Panc1 (cell line): ENCODE results near the gene CYP27B1. TPM values are rescaled to one million over a fixed set of nuclear protein-coding genes. Genes with fewer than 3 reads are reported as not detected.

ENCODE experiments used
- ATAC-seq: fragments of 200-7000 bp; cut with Tn5 transposase; 2 replicates; pipeline ENCODE4 v1.9.1; 2020; ENCODE audit warnings: mild to moderate bottlenecking, moderate library complexity
- BruUV-seq: library from RNA; stranded (reverse); fragments of 400-500 nt; replicated peaks from 2 replicates; lab custom pipeline; 2021; lab: Mats Ljungman, UMichigan
- CTCF ChIA-PET: fragments of 300-600 bp; sonication (Branson Sonifier 250); formaldehyde crosslinking; loops from one replicate; lab custom pipeline; 2022; ENCODE audit warnings: antibody characterized with exemption; lab: Charles Lee
- POLR2A ChIA-PET: fragments of 300-600 bp; sonication (Branson Sonifier 250); formaldehyde crosslinking; loops from one replicate; lab custom pipeline; 2022; ENCODE audit warnings: antibody characterized with exemption; lab: Charles Lee
- DNase-seq: peaks from one replicate; pipeline ENCODE4 v3.0.0-alpha.2; 2010; ENCODE audit warnings: low read depth, low spot score
- H3K27ac ChIP-seq: 2 replicates; pipeline ENCODE4 v1.5.1; 2011; ENCODE audit warnings: mild to moderate bottlenecking, low read length, inconsistent platforms
- H3K27me3 ChIP-seq: fragments of 200-500 bp; sonication (Bioruptor generic); 2 replicates; pipeline ENCODE4 v1.6.0; 2014; ENCODE audit warnings: low read length, inconsistent platforms; ENCODE audit not compliant: control insufficient read depth, insufficient read depth
- H3K36me3 ChIP-seq: fragments of 200-500 bp; sonication (Bioruptor generic); 2 replicates; pipeline ENCODE4 v1.5.1; 2014; ENCODE audit warnings: inconsistent platforms, mild to moderate bottlenecking, low read length, moderate library complexity; ENCODE audit not compliant: control insufficient read depth, insufficient read depth
- H3K4me1 ChIP-seq: 2 replicates; pipeline ENCODE4 v1.5.1; 2011; ENCODE audit warnings: inconsistent platforms, mild to moderate bottlenecking, low read length, moderate library complexity; ENCODE audit not compliant: control insufficient read depth, insufficient read depth
- H3K4me3 ChIP-seq, 2 experiments: 2 replicates each; pipeline ENCODE4 v1.5.1; 2011 to 2012; ENCODE audit warnings: low read depth in 2 of 2, low read length in 2 of 2, mild to moderate bottlenecking in 2 of 2, inconsistent platforms in 1 of 2, moderate library complexity in 1 of 2
- H3K9me3 ChIP-seq: fragments of 200-500 bp; sonication (Bioruptor generic); 2 replicates; pipeline ENCODE4 v1.5.1; 2014; ENCODE audit warnings: low read depth, mild to moderate bottlenecking, inconsistent platforms, low read length, moderate library complexity; ENCODE audit not compliant: control insufficient read depth, insufficient read depth
- POLR2AphosphoS5 ChIP-seq: IDR thresholded peaks from 2 replicates; pipeline ENCODE4 v1.6.1; 2012; ENCODE audit warnings: mild to moderate bottlenecking, low read depth, low read length, moderate library complexity
- SIN3A ChIP-seq: IDR thresholded peaks from 2 replicates; pipeline ENCODE4 v1.6.1; 2012; ENCODE audit warnings: low read depth, mild to moderate bottlenecking, low read length, moderate library complexity, borderline replicate concordance; ENCODE audit not compliant: insufficient read depth
- TCF7L2 ChIP-seq: IDR thresholded peaks from 2 replicates; pipeline ENCODE4 v1.6.1; 2011; ENCODE audit warnings: mild to moderate bottlenecking, low read depth, low read length, inconsistent platforms
- in situ Hi-C: cut with HindIII; loops from 2 replicates; pipeline ENCODE4 v1.10.0; 2016; ENCODE audit warnings: low sequenced_read_pairs, low pct_unique_long_range_greater_than_20kb
- intact Hi-C: fragments of 100-400 bp; cut with micrococcal nuclease; formaldehyde crosslinking; loops from one replicate; pipeline ENCODE4 v1.10.0; 2022; ENCODE audit not compliant: unreplicated experiment
- total RNA-seq: library from RNA; stranded (reverse); gene quantifications from one replicate; pipeline ENCODE4 v1.2.1, GENCODE V29; 2021; ENCODE audit not compliant: unreplicated experiment
- TF ChIP-seq, protein P1 (sequence below): fragments of 450-650 bp; IDR thresholded peaks from 2 replicates; pipeline ENCODE4 v1.5.1; 2017; ENCODE audit warnings: mild to moderate bottlenecking
- TF ChIP-seq, protein P2 (sequence below), 2 experiments: IDR thresholded peaks; 2 replicates each; pipeline ENCODE4 v1.6.1; 2011 to 2012; ENCODE audit warnings: low read depth in 2 of 2, control low read depth in 1 of 2, low read length in 1 of 2, mild to moderate bottlenecking in 1 of 2, moderate library complexity in 1 of 2; ENCODE audit not compliant: insufficient read depth in 1 of 2

Gene CYP27B1
- total RNA-seq, 1 experiment from 2014 or later = 4.0 TPM

DNA sequence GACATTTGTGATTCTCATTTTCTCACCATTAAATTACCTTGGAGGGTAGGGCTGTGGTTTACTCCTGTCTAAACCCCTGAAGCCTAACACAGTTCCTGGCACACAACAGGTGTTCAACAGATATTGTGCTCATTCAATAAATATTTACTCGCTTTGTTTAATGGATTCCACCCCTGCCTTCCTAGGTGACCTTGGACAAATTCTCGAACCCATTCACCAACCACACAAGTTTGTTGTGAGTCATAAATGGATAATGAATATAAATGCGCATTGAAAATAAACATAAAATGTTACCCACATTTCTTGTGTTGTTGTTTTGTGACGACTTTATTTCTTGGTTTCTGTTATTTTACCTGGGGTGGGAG, 15.3 kb upstream of the CYP27B1 start:
- TF ChIP-seq, protein P1, sequence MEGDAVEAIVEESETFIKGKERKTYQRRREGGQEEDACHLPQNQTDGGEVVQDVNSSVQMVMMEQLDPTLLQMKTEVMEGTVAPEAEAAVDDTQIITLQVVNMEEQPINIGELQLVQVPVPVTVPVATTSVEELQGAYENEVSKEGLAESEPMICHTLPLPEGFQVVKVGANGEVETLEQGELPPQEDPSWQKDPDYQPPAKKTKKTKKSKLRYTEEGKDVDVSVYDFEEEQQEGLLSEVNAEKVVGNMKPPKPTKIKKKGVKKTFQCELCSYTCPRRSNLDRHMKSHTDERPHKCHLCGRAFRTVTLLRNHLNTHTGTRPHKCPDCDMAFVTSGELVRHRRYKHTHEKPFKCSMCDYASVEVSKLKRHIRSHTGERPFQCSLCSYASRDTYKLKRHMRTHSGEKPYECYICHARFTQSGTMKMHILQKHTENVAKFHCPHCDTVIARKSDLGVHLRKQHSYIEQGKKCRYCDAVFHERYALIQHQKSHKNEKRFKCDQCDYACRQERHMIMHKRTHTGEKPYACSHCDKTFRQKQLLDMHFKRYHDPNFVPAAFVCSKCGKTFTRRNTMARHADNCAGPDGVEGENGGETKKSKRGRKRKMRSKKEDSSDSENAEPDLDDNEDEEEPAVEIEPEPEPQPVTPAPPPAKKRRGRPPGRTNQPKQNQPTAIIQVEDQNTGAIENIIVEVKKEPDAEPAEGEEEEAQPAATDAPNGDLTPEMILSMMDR = no peak
- TF ChIP-seq TCF7L2 (no peak), POLR2AphosphoS5 (no peak), SIN3A (no peak)
- TF ChIP-seq, protein P2, sequence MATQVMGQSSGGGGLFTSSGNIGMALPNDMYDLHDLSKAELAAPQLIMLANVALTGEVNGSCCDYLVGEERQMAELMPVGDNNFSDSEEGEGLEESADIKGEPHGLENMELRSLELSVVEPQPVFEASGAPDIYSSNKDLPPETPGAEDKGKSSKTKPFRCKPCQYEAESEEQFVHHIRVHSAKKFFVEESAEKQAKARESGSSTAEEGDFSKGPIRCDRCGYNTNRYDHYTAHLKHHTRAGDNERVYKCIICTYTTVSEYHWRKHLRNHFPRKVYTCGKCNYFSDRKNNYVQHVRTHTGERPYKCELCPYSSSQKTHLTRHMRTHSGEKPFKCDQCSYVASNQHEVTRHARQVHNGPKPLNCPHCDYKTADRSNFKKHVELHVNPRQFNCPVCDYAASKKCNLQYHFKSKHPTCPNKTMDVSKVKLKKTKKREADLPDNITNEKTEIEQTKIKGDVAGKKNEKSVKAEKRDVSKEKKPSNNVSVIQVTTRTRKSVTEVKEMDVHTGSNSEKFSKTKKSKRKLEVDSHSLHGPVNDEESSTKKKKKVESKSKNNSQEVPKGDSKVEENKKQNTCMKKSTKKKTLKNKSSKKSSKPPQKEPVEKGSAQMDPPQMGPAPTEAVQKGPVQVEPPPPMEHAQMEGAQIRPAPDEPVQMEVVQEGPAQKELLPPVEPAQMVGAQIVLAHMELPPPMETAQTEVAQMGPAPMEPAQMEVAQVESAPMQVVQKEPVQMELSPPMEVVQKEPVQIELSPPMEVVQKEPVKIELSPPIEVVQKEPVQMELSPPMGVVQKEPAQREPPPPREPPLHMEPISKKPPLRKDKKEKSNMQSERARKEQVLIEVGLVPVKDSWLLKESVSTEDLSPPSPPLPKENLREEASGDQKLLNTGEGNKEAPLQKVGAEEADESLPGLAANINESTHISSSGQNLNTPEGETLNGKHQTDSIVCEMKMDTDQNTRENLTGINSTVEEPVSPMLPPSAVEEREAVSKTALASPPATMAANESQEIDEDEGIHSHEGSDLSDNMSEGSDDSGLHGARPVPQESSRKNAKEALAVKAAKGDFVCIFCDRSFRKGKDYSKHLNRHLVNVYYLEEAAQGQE (IDR thresholded peaks at IDR 0.05; ENCODE audit: insufficient read depth in 1 of 2, low read depth in 2 of 2, low read length in 1 of 2) = no peak
- Histone ChIP-seq H3K27ac (no peak overlapping the region), H3K4me3 (peak overlapping the region in 1 of 2 experiments; percentile 76; a peak in 2 of 4 replicates), H3K36me3 (no peaks in the 10 kb centered on the region; the same call in none of the 2 replicates), H3K9me3 (no peaks in the 10 kb centered on the region), H3K27me3 (no peaks in the 10 kb centered on the region), H3K4me1 (peaks cover 4% of the 10 kb centered on the region)
- no peak for DNase-seq
- in situ Hi-C loops = no loop called here
- ATAC-seq = no peak
- ChIA-PET CTCF (no interaction called here), POLR2A (no interaction called here)
- intact Hi-C loops = no loop called here
- no TSS peak for BruUV-seq

DNA sequence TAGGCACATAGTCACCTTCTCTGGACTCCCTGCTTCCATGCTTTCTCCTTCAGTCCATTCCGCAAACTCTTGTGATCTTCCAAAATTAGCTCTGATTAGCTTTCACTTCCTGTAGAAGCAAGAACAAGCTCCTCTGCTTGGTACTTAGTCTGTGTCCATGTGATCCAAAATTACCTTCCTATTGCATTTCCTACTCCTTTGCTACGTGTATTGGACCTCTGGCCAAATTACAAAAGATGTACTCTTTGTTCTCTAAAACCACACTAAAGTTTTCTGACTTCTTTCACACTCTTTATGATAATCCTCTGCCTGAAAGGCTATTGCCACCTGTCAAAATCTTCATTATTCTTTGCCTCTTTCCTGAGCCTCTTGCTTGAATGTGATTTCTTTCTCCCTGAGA, 14.9 kb upstream of the CYP27B1 start:
- no peaks in the 10 kb centered on the region for H3K27me3 ChIP-seq
- H3K27ac ChIP-seq = no peak overlapping the region
- ATAC-seq = no peak
- peaks cover 4% of the 10 kb centered on the region for H3K4me1 ChIP-seq
- H3K9me3 ChIP-seq = no peaks in the 10 kb centered on the region
- ChIA-PET POLR2A (no interaction called here), CTCF (interaction anchor here (0.6 to 0.7 kb wide), 2 partner anchors 55 to 57 kb away, joined by 3 to 4 read pairs; no protein-coding TSS in a partner anchor)
- intact Hi-C loops (no loop called here), in situ Hi-C loops (no loop called here)
- no TSS peak for BruUV-seq
- no peak for DNase-seq
- no peak for TF ChIP-seq POLR2AphosphoS5
- TF ChIP-seq SIN3A = no peak
- TF ChIP-seq, protein P1 = no peak
- no peak overlapping the region for H3K4me3 ChIP-seq
- H3K36me3 ChIP-seq = no peaks in the 10 kb centered on the region; the same call in none of the 2 replicates
